HEK293 (cell line): ENCODE results near the gene STC2.

ENCODE experiments used
- CTCF ChIA-PET: fragments of 350-600 bp; formaldehyde crosslinking; extraction: SDS; loops from one replicate; lab custom pipeline; 2021; ENCODE audit warnings: antibody characterized with exemption; lab: Yijun Ruan, JAX
- POLR2A ChIA-PET: fragments of 300-600 bp; formaldehyde crosslinking; extraction: SDS; loops from one replicate; lab custom pipeline; 2020; ENCODE audit warnings: antibody characterized with exemption, inconsistent platforms; lab: Yijun Ruan, JAX
- H3K27ac ChIP-seq: fragments of 200-500 bp; sonication (Bioruptor generic); 2 replicates; pipeline ENCODE4 v1.5.1; 2014; ENCODE audit warnings: low read depth, low read length, control low read depth, inconsistent platforms; ENCODE audit errors: extremely low read depth
- H3K36me3 ChIP-seq, 2 experiments: fragments of 200-500 bp in 1 of 2; sonication (Bioruptor generic) in 1 of 2; 1 replicate in 1 of 2; 2 replicates in 1 of 2; pipeline ENCODE4 v1.5.1; 2014 to 2017; ENCODE audit warnings: inconsistent platforms in 2 of 2, low read length in 2 of 2; ENCODE audit not compliant: control insufficient read depth in 2 of 2, insufficient read depth in 1 of 2
- H3K4me1 ChIP-seq: fragments of 200-500 bp; sonication (Bioruptor generic); 2 replicates; pipeline ENCODE4 v1.5.1; 2014; ENCODE audit warnings: mild to moderate bottlenecking, low read length, inconsistent platforms; ENCODE audit not compliant: control insufficient read depth, insufficient read depth
- H3K4me3 ChIP-seq: 2 replicates; pipeline ENCODE4 v1.5.1; 2011; ENCODE audit warnings: low read depth, mild to moderate bottlenecking, control low read depth, low read length, moderate library complexity
- H3K9me3 ChIP-seq: fragments of 200-500 bp; sonication (Bioruptor generic); 2 replicates; pipeline ENCODE4 v1.5.1; 2014; ENCODE audit warnings: low read depth, low read length, inconsistent platforms; ENCODE audit not compliant: control insufficient read depth, insufficient read depth
- CTCF ChIP-seq: fragments of 450-650 bp; formaldehyde crosslinking; IDR thresholded peaks from 2 replicates; pipeline ENCODE4 v1.5.1; 2016; ENCODE audit warnings: missing biosample characterization, missing genetic modification characterization
- GLIS1 ChIP-seq: fragments of 450-650 bp; formaldehyde crosslinking; IDR thresholded peaks from 2 replicates; pipeline ENCODE4 v1.5.1; 2016; ENCODE audit warnings: missing biosample characterization, missing genetic modification characterization
- HOXD13 ChIP-seq: sonication (generic); formaldehyde crosslinking; IDR thresholded peaks from 2 replicates; pipeline ENCODE4 v1.8.0; 2022; ENCODE audit warnings: missing genetic modification reagents, borderline replicate concordance
- OSR2 ChIP-seq: fragments of 450-650 bp; formaldehyde crosslinking; IDR thresholded peaks from 2 replicates; pipeline ENCODE4 v1.5.1; 2016; ENCODE audit warnings: missing biosample characterization, missing genetic modification characterization
- PBX3 ChIP-seq: sonication (generic); formaldehyde crosslinking; IDR thresholded peaks from 2 replicates; pipeline ENCODE4 v1.8.1; 2022; ENCODE audit warnings: mild to moderate bottlenecking, moderate library complexity, missing genetic modification reagents
- YY1 ChIP-seq: fragments of 450-650 bp; formaldehyde crosslinking; IDR thresholded peaks from 2 replicates; pipeline ENCODE4 v1.5.1; 2018; ENCODE audit warnings: missing biosample characterization, missing genetic modification characterization
- ZBTB8A ChIP-seq: fragments of 450-650 bp; formaldehyde crosslinking; IDR thresholded peaks from 2 replicates; pipeline ENCODE4 v1.5.1; 2016; ENCODE audit warnings: missing biosample characterization, missing genetic modification characterization
- ZEB2 ChIP-seq: fragments of 450-650 bp; formaldehyde crosslinking; IDR thresholded peaks from 2 replicates; pipeline ENCODE4 v1.5.1; 2016; ENCODE audit warnings: missing biosample characterization, missing genetic modification characterization
- ZFP69B ChIP-seq: fragments of 450-650 bp; formaldehyde crosslinking; IDR thresholded peaks from 2 replicates; pipeline ENCODE4 v1.5.1; 2016; ENCODE audit warnings: missing biosample characterization, missing genetic modification characterization
- ZNF112 ChIP-seq: fragments of 450-650 bp; formaldehyde crosslinking; IDR thresholded peaks from 2 replicates; pipeline ENCODE4 v1.5.0; 2017; ENCODE audit warnings: missing biosample characterization, missing genetic modification characterization
- ZNF114 ChIP-seq: fragments of 450-650 bp; formaldehyde crosslinking; IDR thresholded peaks from 2 replicates; pipeline ENCODE4 v1.5.0; 2017; ENCODE audit warnings: missing biosample characterization, missing genetic modification characterization
- ZNF155 ChIP-seq: fragments of 450-650 bp; formaldehyde crosslinking; IDR thresholded peaks from 2 replicates; pipeline ENCODE4 v1.5.1; 2016; ENCODE audit warnings: missing biosample characterization, missing genetic modification characterization
- ZNF175 ChIP-seq: fragments of 450-650 bp; formaldehyde crosslinking; IDR thresholded peaks from 2 replicates; pipeline ENCODE4 v1.5.1; 2016; ENCODE audit warnings: missing biosample characterization, missing genetic modification characterization
- ZNF184 ChIP-seq: fragments of 450-650 bp; IDR thresholded peaks from 2 replicates; pipeline ENCODE4 v1.5.1; 2018; ENCODE audit warnings: missing biosample characterization, mild to moderate bottlenecking, missing genetic modification characterization
- ZNF398 ChIP-seq: fragments of 450-650 bp; formaldehyde crosslinking; IDR thresholded peaks from 2 replicates; pipeline ENCODE4 v1.5.1; 2017; ENCODE audit warnings: missing biosample characterization, missing genetic modification characterization
- ZNF423 ChIP-seq: fragments of 450-650 bp; formaldehyde crosslinking; IDR thresholded peaks from 2 replicates; pipeline ENCODE4 v1.5.1; 2016; ENCODE audit warnings: missing biosample characterization, missing genetic modification characterization
- ZNF449 ChIP-seq: fragments of 450-650 bp; formaldehyde crosslinking; IDR thresholded peaks from 2 replicates; pipeline ENCODE4 v1.5.1; 2017; ENCODE audit warnings: missing biosample characterization, mild to moderate bottlenecking, missing genetic modification characterization, moderate library complexity
- ZNF48 ChIP-seq: fragments of 450-650 bp; formaldehyde crosslinking; IDR thresholded peaks from 2 replicates; pipeline ENCODE4 v1.5.1; 2016; ENCODE audit warnings: missing biosample characterization, missing genetic modification characterization
- ZNF514 ChIP-seq: fragments of 450-650 bp; formaldehyde crosslinking; IDR thresholded peaks from 2 replicates; pipeline ENCODE4 v1.5.1; 2016; ENCODE audit warnings: missing biosample characterization, missing genetic modification characterization
- ZNF555 ChIP-seq: fragments of 450-650 bp; formaldehyde crosslinking; conservative IDR thresholded peaks from 2 replicates; pipeline ENCODE4 v1.5.1; 2017; ENCODE audit warnings: missing biosample characterization, mild to moderate bottlenecking, missing genetic modification characterization, inconsistent platforms
- ZNF610 ChIP-seq: fragments of 450-650 bp; formaldehyde crosslinking; IDR thresholded peaks from 2 replicates; pipeline ENCODE4 v1.5.1; 2016; ENCODE audit warnings: missing biosample characterization, missing genetic modification characterization, borderline replicate concordance
- ZNF624 ChIP-seq: fragments of 450-650 bp; formaldehyde crosslinking; IDR thresholded peaks from 2 replicates; pipeline ENCODE4 v1.5.1; 2017; ENCODE audit warnings: missing biosample characterization, missing genetic modification characterization
- ZNF629 ChIP-seq: fragments of 450-650 bp; formaldehyde crosslinking; IDR thresholded peaks from 2 replicates; pipeline ENCODE4 v1.5.1; 2017; ENCODE audit warnings: missing biosample characterization, missing genetic modification characterization
- ZNF639 ChIP-seq: fragments of 450-650 bp; formaldehyde crosslinking; IDR thresholded peaks from 2 replicates; pipeline ENCODE4 v1.5.1; 2016; ENCODE audit warnings: missing biosample characterization, missing genetic modification characterization
- ZNF747 ChIP-seq: fragments of 450-650 bp; formaldehyde crosslinking; IDR thresholded peaks from 2 replicates; pipeline ENCODE4 v1.5.1; 2016; ENCODE audit warnings: missing biosample characterization, missing genetic modification characterization
- ZSCAN16 ChIP-seq: fragments of 450-650 bp; formaldehyde crosslinking; IDR thresholded peaks from 2 replicates; pipeline ENCODE4 v1.5.1; 2016; ENCODE audit warnings: missing biosample characterization, missing genetic modification characterization

The STC2 gene

GRCh38 chr5:173321886-173322285 is 6.3 kb downstream of the STC2 start:
- Histone ChIP-seq H3K9me3 (no peaks in the 10 kb centered on the region), H3K27ac (no peak overlapping the region), H3K4me3 (no peak overlapping the region), H3K36me3 (peaks cover 13 to 87% of the 10 kb centered on the region in 2 experiments), H3K4me1 (peaks cover 5% of the 10 kb centered on the region)
- ChIA-PET CTCF (interaction anchor here (1.3 kb wide), 1 partner anchor 28 kb away, joined by 3 read pairs; no protein-coding TSS in a partner anchor), POLR2A (no interaction called here)
- TF ChIP-seq ZNF624 (tag by site-specific recombination) (no peak), ZSCAN16 (tag by site-specific recombination) (no peak), ZNF48 (tag by site-specific recombination) (no peak), ZNF514 (tag by site-specific recombination) (no peak), ZNF423 (tag by site-specific recombination) (no peak), ZNF610 (tag by site-specific recombination) (no peak), YY1 (tag by site-specific recombination) (no peak), OSR2 (tag by site-specific recombination) (no peak), ZNF629 (tag by site-specific recombination) (no peak), ZNF175 (tag by site-specific recombination) (no peak), ZEB2 (no peak), GLIS1 (tag by site-specific recombination) (no peak), ZNF184 (tag by site-specific recombination) (no peak), ZFP69B (tag by site-specific recombination) (no peak)

GRCh38 chr5:173320259-173320658 is 8.0 kb downstream of the STC2 start:
- H3K4me3 ChIP-seq = no peak overlapping the region
- peaks cover 16% of the 10 kb centered on the region for H3K4me1 ChIP-seq
- ChIA-PET POLR2A (interaction anchor here (7.7 kb wide), 1 partner anchor 8 kb away, joined by 134 read pairs; the partner anchor contains the start of gene STC2), CTCF (interaction anchor here (0.6 to 2.0 kb wide), 6 partner anchors 9 to 738 kb away, joined by 3 to 7 read pairs (median 3); partner anchors contain the start of gene STC2)
- H3K9me3 ChIP-seq = no peaks in the 10 kb centered on the region
- H3K36me3 ChIP-seq = peaks cover 13 to 81% of the 10 kb centered on the region in 2 experiments
- no peak overlapping the region for H3K27ac ChIP-seq
- TF ChIP-seq ZNF398 (tag by site-specific recombination) (peak; percentile 59), CTCF (0 out of 2 replicates have a peak, but pooled peaks have one; percentile 7), OSR2 (tag by site-specific recombination) (no peak)

GRCh38 chr5:173319646-173320045 is 8.6 kb downstream of the STC2 start:
- Histone ChIP-seq H3K27ac (no peak overlapping the region), H3K36me3 (peaks cover 13 to 75% of the 10 kb centered on the region in 2 experiments), H3K4me1 (peaks cover 20% of the 10 kb centered on the region), H3K9me3 (no peaks in the 10 kb centered on the region), H3K4me3 (no peak overlapping the region)
- ChIA-PET POLR2A (interaction anchor here (0.7 to 7.7 kb wide), 2 partner anchors 9 to 661 kb away, joined by 3 to 134 read pairs; partner anchors contain the start of gene STC2), CTCF (interaction anchor here (1.8 to 2.0 kb wide), 2 partner anchors 10 to 13 kb away, joined by 6 to 7 read pairs; partner anchors contain the start of gene STC2)
- TF ChIP-seq ZNF112 (tag by site-specific recombination) (no peak), ZNF175 (tag by site-specific recombination) (no peak), ZNF747 (tag by site-specific recombination) (no peak), ZBTB8A (no peak), PBX3 (CRISPR knock-in tag) (no peak), ZNF449 (tag by site-specific recombination) (no peak), HOXD13 (CRISPR knock-in tag) (no peak), ZNF114 (tag by site-specific recombination) (no peak), ZNF555 (tag by site-specific recombination) (no peak), ZNF155 (tag by site-specific recombination) (no peak), ZNF639 (tag by site-specific recombination) (no peak)
